HepG2 (cell line): Measurements from ENCODE around the gene HIPK2. TPM values are rescaled to one million over a fixed set of nuclear protein-coding genes. Genes with fewer than 3 reads are reported as not detected.
A peak's percentile ranks its signal among the peaks of the same experiment; 100 is the strongest.

Experiments used
- ARNTL ChIP-seq: sonication (generic); formaldehyde crosslinking; IDR thresholded peaks from 2 replicates; pipeline ENCODE4 v1.4.0; 2020; ENCODE audit warnings: mild to moderate bottlenecking, missing genetic modification reagents
- ATF6 ChIP-seq: sonication (generic); formaldehyde crosslinking; conservative IDR thresholded peaks from 2 replicates; pipeline ENCODE4 v1.4.0; 2020; ENCODE audit warnings: missing genetic modification reagents
- FOXO4 ChIP-seq: sonication (generic); formaldehyde crosslinking; conservative IDR thresholded peaks from 2 replicates; pipeline ENCODE4 v1.8.1; 2023; ENCODE audit warnings: missing genetic modification reagents
- FOXP1 ChIP-seq, 2 experiments: fragments of 450-650 bp in 1 of 2; IDR thresholded peaks; 2 replicates each; pipeline ENCODE4 v1.6.1; 2017 to 2018; ENCODE audit warnings: antibody characterized with exemption in 1 of 2
- HDAC2 ChIP-seq: sonication (generic); formaldehyde crosslinking; IDR thresholded peaks from 2 replicates; pipeline ENCODE4 v1.4.0; 2020; ENCODE audit warnings: missing genetic modification reagents
- HNRNPH1 ChIP-seq: fragments of 200-400 bp; formaldehyde crosslinking; optimal IDR thresholded peaks from 2 replicates; pipeline ENCODE3; 2017; ENCODE audit warnings: mild to moderate bottlenecking, low read depth, low read length
- HNRNPK ChIP-seq: fragments of 200-400 bp; formaldehyde crosslinking; IDR thresholded peaks from 2 replicates; pipeline ENCODE4 v1.6.1; 2018; ENCODE audit warnings: low read length, low read depth, moderate library complexity, mild to moderate bottlenecking; ENCODE audit not compliant: poor library complexity, severe bottlenecking
- KMT2B ChIP-seq: IDR thresholded peaks from 2 replicates; pipeline ENCODE4 v1.6.1; 2016; ENCODE audit warnings: missing genetic modification reagents, missing compliant biosample characterization
- MIXL1 ChIP-seq: IDR thresholded peaks from 2 replicates; pipeline ENCODE4 v1.6.1; 2016
- NFYB ChIP-seq: sonication (generic); formaldehyde crosslinking; IDR thresholded peaks from 2 replicates; pipeline ENCODE4 v1.4.0; 2020; ENCODE audit warnings: missing genetic modification reagents
- PAWR ChIP-seq: sonication (generic); formaldehyde crosslinking; IDR thresholded peaks from 2 replicates; pipeline ENCODE4 v1.4.0; 2020; ENCODE audit warnings: missing genetic modification reagents, mild to moderate bottlenecking, borderline replicate concordance
- SETDB1 ChIP-seq: sonication (generic); formaldehyde crosslinking; IDR thresholded peaks from 2 replicates; pipeline ENCODE4 v1.5.1; 2020; ENCODE audit warnings: missing genetic modification reagents, mild to moderate bottlenecking, borderline replicate concordance
- SMAD9 ChIP-seq: sonication (generic); formaldehyde crosslinking; IDR thresholded peaks from 2 replicates; pipeline ENCODE4 v1.5.1; 2020; ENCODE audit warnings: mild to moderate bottlenecking, missing genetic modification reagents
- THAP9 ChIP-seq: sonication (generic); formaldehyde crosslinking; IDR thresholded peaks from 2 replicates; pipeline ENCODE4; 2020; ENCODE audit warnings: missing genetic modification reagents, mild to moderate bottlenecking, borderline replicate concordance
- YY1 ChIP-seq: IDR thresholded peaks from 2 replicates; pipeline ENCODE4 v1.6.1; 2011; ENCODE audit warnings: low read length, low read depth, moderate library complexity, mild to moderate bottlenecking; ENCODE audit not compliant: insufficient read depth, insufficient replicate concordance
- ZFP91 ChIP-seq: sonication (generic); formaldehyde crosslinking; IDR thresholded peaks from 2 replicates; pipeline ENCODE4 v1.9.0; 2022; ENCODE audit warnings: missing genetic modification reagents, mild to moderate bottlenecking, borderline replicate concordance
- ZFYVE20 ChIP-seq: sonication (generic); formaldehyde crosslinking; IDR thresholded peaks from 2 replicates; pipeline ENCODE4 v1.8.0; 2023; ENCODE audit warnings: low read depth, mild to moderate bottlenecking, moderate library complexity, missing genetic modification reagents, borderline replicate concordance
- ZKSCAN1 ChIP-seq: fragments of 150-350 bp; IDR thresholded peaks from 2 replicates; pipeline ENCODE4 v1.6.1; 2014; ENCODE audit warnings: low read length
- ZNF17 ChIP-seq: sonication (generic); formaldehyde crosslinking; IDR thresholded peaks from 2 replicates; pipeline ENCODE4 v1.5.0; 2020; ENCODE audit warnings: mild to moderate bottlenecking, missing genetic modification reagents
- ZNF343 ChIP-seq: sonication (generic); formaldehyde crosslinking; IDR thresholded peaks from 2 replicates; pipeline ENCODE4 v1.4.0; 2020; ENCODE audit warnings: mild to moderate bottlenecking, missing genetic modification reagents
- ZNF547 ChIP-seq: sonication (generic); formaldehyde crosslinking; IDR thresholded peaks from 2 replicates; pipeline ENCODE4 v1.5.1; 2020; ENCODE audit warnings: mild to moderate bottlenecking, missing genetic modification reagents
- ZNF577 ChIP-seq: sonication (generic); formaldehyde crosslinking; IDR thresholded peaks from 2 replicates; pipeline ENCODE4 v1.4.0; 2020; ENCODE audit warnings: mild to moderate bottlenecking, low read depth, missing genetic modification reagents, borderline replicate concordance
- ZNF598 ChIP-seq: sonication (generic); formaldehyde crosslinking; IDR thresholded peaks from 2 replicates; pipeline ENCODE4 v1.5.1; 2020; ENCODE audit warnings: mild to moderate bottlenecking, missing genetic modification reagents, borderline replicate concordance
- ZNF629 ChIP-seq: sonication (generic); formaldehyde crosslinking; conservative IDR thresholded peaks from 2 replicates; pipeline ENCODE4 v1.5.0; 2020; ENCODE audit warnings: missing genetic modification reagents
- polyA plus RNA-seq, 8 experiments: library from polyadenylated mRNA; depleted of rRNA in 3 of 8; stranded (reverse) in 7 of 8; unstranded in 1 of 8; fragments of >200 nt; fragmentation: Illumina TruSeq in 4 of 8; extraction: Trizol in 4 of 8; gene quantifications; 2 replicates each; pipeline versions ENCODE4 v1.2.1 to v1.2.3, GENCODE V29; 2011 to 2016; ENCODE audit warnings: low read depth in 4 of 8, missing spikeins in 1 of 8, mixed read lengths in 1 of 8; ENCODE audit not compliant: insufficient read depth in 1 of 8
- total RNA-seq, 5 experiments: library from RNA; depleted of rRNA; stranded (reverse); fragments of >200 nt; fragmentation: Illumina TruSeq; extraction: Trizol; gene quantifications; 2 replicates each; pipeline ENCODE4 v1.2.3, GENCODE V29; 2016; ENCODE audit warnings: low read depth in 1 of 5

HIPK2 gene
- total and polyA plus RNA-seq, 2 of the 13 experiments (the other 11 are each of a cell fraction or from before 2014, with no cell fraction given), result 14.4 to 20.2 TPM

- TF ChIP-seq THAP9 (CRISPR knock-in tag) (no peak), ZNF598 (CRISPR knock-in tag) (no peak), ATF6 (CRISPR knock-in tag) (no peak), ZNF343 (CRISPR knock-in tag) (no peak), SETDB1 (no peak), ZKSCAN1 (no peak), HDAC2 (CRISPR knock-in tag) (peak; percentile 32; the same call in 1 of the 2 replicates), SMAD9 (CRISPR knock-in tag) (no peak), ZNF629 (no peak), HNRNPK (no peak), FOXP1 (IDR thresholded peaks at IDR 0.05) (no peak), FOXP1 (CRISPR knock-in tag; IDR thresholded peaks at IDR 0.05) (peak; percentile 33; the same call in 1 of the 2 replicates), FOXO4 (CRISPR knock-in tag) (no peak), MIXL1 (no peak), PAWR (no peak), ZNF577 (CRISPR knock-in tag) (no peak), YY1 (no peak), ZFP91 (no peak), ARNTL (CRISPR knock-in tag) (no peak), ZNF17 (CRISPR knock-in tag) (no peak), KMT2B (no peak), HNRNPH1 (no peak), ZNF547 (CRISPR knock-in tag) (no peak), NFYB (no peak), ZFYVE20 (CRISPR knock-in tag) (no peak)
Measured at GRCh38 chr7:139648941-139649425, 128.8 kb downstream of the HIPK2 start (continued).
